Peyer's patch (tissue), 4 donors: ENCODE results near the gene BAHCC1. TPM values are rescaled to one million over a fixed set of nuclear protein-coding genes. Genes with fewer than 3 reads are reported as not detected.

Experiments
- DNase-seq, 3 donors: peaks; one replicate each; pipeline ENCODE4 v3.0.0-alpha.2; 2017 to 2019
- H3K27ac ChIP-seq, 4 donors: fragments of 200-600 bp; sonication (generic); one replicate each; pipeline ENCODE4 v1.5.1; 2016 to 2019
- H3K27me3 ChIP-seq, 2 donors: fragments of 200-600 bp; sonication (generic); one replicate each; pipeline ENCODE4 v1.5.1; 2019
- H3K36me3 ChIP-seq, 3 donors: fragments of 200-600 bp; sonication (generic); one replicate each; pipeline ENCODE4 v1.5.1; 2016 to 2019
- H3K4me1 ChIP-seq, 4 donors: fragments of 200-600 bp; sonication (generic); one replicate each; pipeline ENCODE4 v1.5.1; 2016 to 2019
- H3K4me3 ChIP-seq, 4 donors: fragments of 200-600 bp; sonication (generic); 1 replicate in 3 of 4; 2 replicates in 1 of 4; pipeline ENCODE4 v1.5.1; 2016 to 2019; ENCODE audit warnings: mild to moderate bottlenecking in 1 of 4
- H3K9me3 ChIP-seq, 4 donors: fragments of 200-600 bp; sonication (generic); one replicate each; pipeline ENCODE4 v1.5.1; 2016 to 2019; ENCODE audit warnings: mild to moderate bottlenecking in 1 of 4
- CTCF ChIP-seq, 6 experiments: fragments of 450-650 bp in 4 of 6; fragments of 200-600 bp in 2 of 6; sonication (generic) in 1 of 6; IDR thresholded peaks; one replicate each; pipeline ENCODE4 v1.5.1; 2017 to 2019; ENCODE audit warnings: antibody characterized with exemption in 6 of 6, mild to moderate bottlenecking in 3 of 6, moderate library complexity in 1 of 6
- POLR2A ChIP-seq, 2 donors: fragments of 450-650 bp; IDR thresholded peaks; one replicate each; pipeline ENCODE4 v1.5.1; 2017; ENCODE audit warnings: antibody characterized with exemption in 2 of 2, mild to moderate bottlenecking in 2 of 2, moderate library complexity in 2 of 2
- total RNA-seq, 4 donors: library from RNA; depleted of rRNA; stranded (reverse); fragments of >200 nt; gene quantifications; one replicate each; pipeline ENCODE4 v1.1.0, GENCODE V29; 2016

The BAHCC1 gene
- total RNA-seq, 4 donors from 2014 or later = 11.6 to 43.0 (median 23.9) TPM

- Histone ChIP-seq H3K36me3 (no peaks in the 10 kb centered on the region), H3K9me3 (no peaks in the 10 kb centered on the region), H3K27ac (peak overlapping the region in 2 of 4 donors; percentile 92 to 96), H3K4me3 (no peak overlapping the region), H3K4me1 (peaks cover 0 to 37% (median 10%) of the 10 kb centered on the region in 4 donors), H3K27me3 (no peaks in the 10 kb centered on the region)
- DNase-seq = no peak
- TF ChIP-seq POLR2A (IDR thresholded peaks at IDR 0.05) (no peak), CTCF (IDR thresholded peaks at IDR 0.05) (no peak)
Observed at GRCh38 chr17:81384929-81385319, 10.3 kb upstream of the BAHCC1 start.

- peak; percentile 53 to 66 for TF ChIP-seq POLR2A (IDR thresholded peaks at IDR 0.05)
- no peak for TF ChIP-seq CTCF (IDR thresholded peaks at IDR 0.05)
- peak in 1 of 3 donors; percentile 64 for DNase-seq
- Histone ChIP-seq H3K9me3 (no peaks in the 10 kb centered on the region), H3K4me3 (no peak overlapping the region), H3K27ac (peak overlapping the region in 3 of 4 donors; percentile 76 to 96 (median 92)), H3K27me3 (no peaks in the 10 kb centered on the region), H3K36me3 (no peaks in the 10 kb centered on the region), H3K4me1 (peaks cover 0 to 37% (median 10%) of the 10 kb centered on the region in 4 donors)
Observed at GRCh38 chr17:81385320-81386111, 9.7 kb upstream of the BAHCC1 start.

- Histone ChIP-seq H3K36me3 (no peaks in the 10 kb centered on the region), H3K4me3 (peak overlapping the region; percentile 48 to 76 (median 64)), H3K9me3 (no peaks in the 10 kb centered on the region), H3K27me3 (no peaks in the 10 kb centered on the region), H3K4me1 (peaks cover 0 to 39% (median 10%) of the 10 kb centered on the region in 4 donors), H3K27ac (peak overlapping the region; percentile 76 to 96 (median 90))
- no peak for DNase-seq
- TF ChIP-seq POLR2A (IDR thresholded peaks at IDR 0.05) (no peak), CTCF (IDR thresholded peaks at IDR 0.05) (no peak)
Observed at GRCh38 chr17:81386141-81386645, 9.1 kb upstream of the BAHCC1 start.

GRCh38 chr17:81386646-81387099 is 8.6 kb upstream of the BAHCC1 start:
- Histone ChIP-seq H3K27ac (peak overlapping the region; percentile 76 to 96 (median 90)), H3K27me3 (no peaks in the 10 kb centered on the region), H3K4me1 (peaks cover 0 to 43% (median 10%) of the 10 kb centered on the region in 4 donors), H3K36me3 (no peaks in the 10 kb centered on the region), H3K4me3 (peak overlapping the region; percentile 48 to 76 (median 64)), H3K9me3 (no peaks in the 10 kb centered on the region)
- no peak for DNase-seq
- TF ChIP-seq POLR2A (IDR thresholded peaks at IDR 0.05) (no peak), CTCF (IDR thresholded peaks at IDR 0.05) (no peak)

GRCh38 chr17:81387100-81388090 is 7.9 kb upstream of the BAHCC1 start:
- Histone ChIP-seq H3K4me3 (peak overlapping the region; percentile 48 to 76 (median 64)), H3K36me3 (no peaks in the 10 kb centered on the region), H3K27ac (peak overlapping the region; percentile 76 to 96 (median 90)), H3K4me1 (peaks cover 2 to 51% (median 10%) of the 10 kb centered on the region in 4 donors), H3K9me3 (no peaks in the 10 kb centered on the region), H3K27me3 (no peaks in the 10 kb centered on the region)
- peak in 2 of 3 donors; percentile 72 to 82 for DNase-seq
- TF ChIP-seq CTCF (IDR thresholded peaks at IDR 0.05) (no peak), POLR2A (IDR thresholded peaks at IDR 0.05) (peak in 1 of 2 donors; percentile 55)
